ENCODE data around the gene LINS1. TPM values are rescaled to one million over a fixed set of nuclear protein-coding genes. Genes with fewer than 3 reads are reported as not detected.
A peak's percentile ranks its signal among the peaks of the same experiment; 100 is the strongest.
"Not testable (repeated sequence)": the region's sequence is repeated elsewhere in the genome, so short reads cannot be mapped to it uniquely, and the experiment has no call there.

LINS1 gene
- total RNA-seq, 5 donors from 2014 or later (not counting 1 experiment from before 2014, with no cell fraction given) = 42.9 to 88.1 (median 77.0) TPM

GRCh38 chr15:100591163-100591562, 10.8 kb downstream of the LINS1 start:
- WGBS (ENCODE audit: insufficient coverage) = no CpG with 5 or more reads among the region's 2 CpGs
- Mint-ChIP-seq H3K36me3 (peaks cover 21% of the 10 kb centered on the region), H3K4me1 (peaks cover 66 to 73% (median 68%) of the 10 kb centered on the region in 3 donors)
- H3K4me3 Mint-ChIP-seq; H3K9me3 ChIP-seq; H3K27ac Mint-ChIP-seq; ATAC-seq (replicated peaks in 1 of 4); H3K4me3 ChIP-seq (ENCODE audit: control insufficient read depth in 1 of 2, extremely low read depth in 1 of 2, low read length in 1 of 2); DNase-seq; POLR2A ChIA-PET; H3K27me3 Mint-ChIP-seq; H3K36me3 ChIP-seq (ENCODE audit: control insufficient read depth in 2 of 2, extremely low read depth in 1 of 2, insufficient read depth in 1 of 2, low read length in 1 of 2); H3K27ac ChIP-seq (ENCODE audit: low read length); CTCF ChIA-PET; H3K9me3 Mint-ChIP-seq; H3K27me3 ChIP-seq (replicated peaks in 1 of 2; ENCODE audit: control insufficient read depth in 2 of 2, extremely low read depth in 1 of 2, insufficient read depth in 2 of 2, low read length in 1 of 2): not testable (repeated sequence)
- H3K4me1 ChIP-seq (ENCODE audit: control insufficient read depth in 1 of 2, extremely low read depth in 1 of 2, insufficient read depth in 2 of 2, low read length in 2 of 2) = peaks cover 29 to 31% of the 10 kb centered on the region in 2 experiments

DNA sequence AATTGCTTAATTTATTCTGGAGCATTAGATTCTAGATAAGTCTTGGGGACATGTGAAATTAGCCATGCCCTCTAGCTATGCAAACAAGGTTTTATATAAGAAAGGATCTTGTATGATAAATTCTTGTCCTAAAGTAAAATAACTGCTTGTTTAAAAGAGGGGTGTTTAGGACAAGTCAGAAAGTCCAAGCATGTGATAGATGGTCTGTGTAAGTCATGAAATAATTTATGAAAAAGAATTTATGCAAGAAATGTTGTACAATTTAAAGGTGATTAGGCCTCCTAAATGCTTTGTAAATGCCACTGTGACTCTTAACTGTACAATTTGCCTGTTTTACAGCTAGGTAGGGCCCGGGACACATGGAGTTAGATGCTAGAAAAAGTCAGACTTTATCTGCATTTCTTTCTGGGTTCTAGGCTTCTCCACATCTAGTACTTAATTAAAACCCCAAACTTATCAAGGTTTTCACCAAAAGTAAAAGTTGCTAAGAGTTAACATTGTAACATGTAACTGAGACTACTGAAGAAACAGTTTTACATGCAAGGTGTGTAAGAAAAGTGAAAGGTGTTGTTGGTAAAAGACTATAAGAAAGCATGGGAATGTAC, 13.2 kb downstream of the LINS1 start:
- no peak overlapping the region for H3K27ac ChIP-seq (ENCODE audit: low read length)
- DNase-seq = no peak
- H3K4me1 Mint-ChIP-seq = peaks cover 64 to 69% (median 69%) of the 10 kb centered on the region in 3 donors
- peaks cover 5 to 14% of the 10 kb centered on the region in 2 experiments for H3K4me1 ChIP-seq (ENCODE audit: control insufficient read depth in 1 of 2, extremely low read depth in 1 of 2, insufficient read depth in 2 of 2, low read length in 2 of 2)
- H3K27ac Mint-ChIP-seq = no peak overlapping the region
- no peak overlapping the region for H3K4me3 ChIP-seq (ENCODE audit: control insufficient read depth in 1 of 2, extremely low read depth in 1 of 2, low read length in 1 of 2)
- peaks cover 2% of the 10 kb centered on the region for H3K9me3 ChIP-seq
- peaks cover 2 to 8% of the 10 kb centered on the region in 2 donors for H3K36me3 ChIP-seq (ENCODE audit: control insufficient read depth in 2 of 2, extremely low read depth in 1 of 2, insufficient read depth in 1 of 2, low read length in 1 of 2)
- POLR2A ChIA-PET = interaction anchor here in 1 of 2 donors (0.5 to 0.7 kb wide), 2 partner anchors 15 to 1715 kb away, joined by 3 read pairs; no protein-coding TSS in a partner anchor
- no peaks in the 10 kb centered on the region for H3K27me3 Mint-ChIP-seq
- CTCF ChIA-PET = interaction anchor here (1.1 to 1.5 kb wide), 2 partner anchors 16 to 17 kb away, joined by 5 read pairs; no protein-coding TSS in a partner anchor
- ATAC-seq (replicated peaks in 1 of 4) = no peak
- H3K36me3 Mint-ChIP-seq = peaks cover 40% of the 10 kb centered on the region
- H3K9me3 Mint-ChIP-seq = no peaks in the 10 kb centered on the region
- no peak overlapping the region for H3K4me3 Mint-ChIP-seq
- no CpG with 5 or more reads among the region's 1 CpG for WGBS (ENCODE audit: insufficient coverage)
- H3K27me3 ChIP-seq (replicated peaks in 1 of 2; ENCODE audit: control insufficient read depth in 2 of 2, extremely low read depth in 1 of 2, insufficient read depth in 2 of 2, low read length in 1 of 2) = no peaks in the 10 kb centered on the region

DNA sequence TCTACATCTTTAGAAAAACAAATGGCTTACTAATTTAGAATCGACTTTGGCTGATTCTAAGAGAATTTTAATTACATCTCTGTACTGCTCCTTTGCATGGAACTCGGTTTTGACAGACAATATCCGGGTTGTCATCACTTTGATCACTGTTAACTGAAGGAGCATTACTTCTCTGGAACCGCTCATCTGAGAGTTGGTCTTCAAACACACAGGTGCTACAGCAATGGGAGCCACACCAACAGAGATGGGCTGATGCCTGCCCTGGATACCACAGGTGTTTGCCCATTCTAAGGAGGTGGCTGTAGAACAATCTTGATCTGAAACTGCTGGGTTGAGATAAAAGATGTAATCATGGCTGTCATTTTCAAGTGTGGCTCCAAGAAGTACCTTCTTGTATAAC, 21.6 kb downstream of the LINS1 start:
- POLR2A ChIA-PET = no interaction called here

GRCh38 chr15:100573526-100573925, 28.5 kb downstream of the LINS1 start:
- WGBS (ENCODE audit: insufficient coverage) = 85% methylated on average over 4 of the region's 4 CpGs
- no peak overlapping the region for H3K4me3 Mint-ChIP-seq
- Histone ChIP-seq H3K4me3 (ENCODE audit: control insufficient read depth in 1 of 2, extremely low read depth in 1 of 2, low read length in 1 of 2) (no peak overlapping the region), H3K27ac (ENCODE audit: low read length) (no peak overlapping the region), H3K36me3 (ENCODE audit: control insufficient read depth in 2 of 2, extremely low read depth in 1 of 2, insufficient read depth in 1 of 2, low read length in 1 of 2) (peaks cover 9 to 43% of the 10 kb centered on the region in 2 donors), H3K4me1 (ENCODE audit: control insufficient read depth in 1 of 2, extremely low read depth in 1 of 2, insufficient read depth in 2 of 2, low read length in 2 of 2) (peaks cover 17 to 24% of the 10 kb centered on the region in 2 experiments), H3K9me3 (no peaks in the 10 kb centered on the region), H3K27me3 (replicated peaks in 1 of 2; ENCODE audit: control insufficient read depth in 2 of 2, extremely low read depth in 1 of 2, insufficient read depth in 2 of 2, low read length in 1 of 2) (no peaks in the 10 kb centered on the region)
- peaks cover 57% of the 10 kb centered on the region for H3K36me3 Mint-ChIP-seq
- no peaks in the 10 kb centered on the region for H3K27me3 Mint-ChIP-seq
- ATAC-seq (replicated peaks in 1 of 4) = no peak
- H3K4me1 Mint-ChIP-seq = peaks cover 64 to 71% (median 67%) of the 10 kb centered on the region in 3 donors
- peak overlapping the region; percentile 88 to 92 for H3K27ac Mint-ChIP-seq
- H3K9me3 Mint-ChIP-seq = no peaks in the 10 kb centered on the region
- DNase-seq = no peak
- ChIA-PET POLR2A (interaction anchor here in 1 of 2 donors (0.6 to 0.7 kb wide), 5 partner anchors 15 to 650 kb away, joined by 3 to 7 read pairs (median 4); partner anchors contain the start of gene ASB7), CTCF (interaction anchor here (0.6 to 4.9 kb wide), 13 partner anchors 8 to 252 kb away, joined by 3 to 51 read pairs (median 4); no protein-coding TSS in a partner anchor)

More for the DNA sequence above, 21.6 kb downstream of the LINS1 start:
- peak overlapping the region; percentile 91 for H3K27ac Mint-ChIP-seq
- H3K4me3 ChIP-seq (ENCODE audit: control insufficient read depth in 1 of 2, extremely low read depth in 1 of 2, low read length in 1 of 2) = no peak overlapping the region
- H3K36me3 Mint-ChIP-seq = peaks cover 55% of the 10 kb centered on the region
- H3K27me3 Mint-ChIP-seq = no peaks in the 10 kb centered on the region
- peaks cover 66 to 68% (median 67%) of the 10 kb centered on the region in 3 donors for H3K4me1 Mint-ChIP-seq
- peaks cover 2 to 8% of the 10 kb centered on the region in 2 donors for H3K36me3 ChIP-seq (ENCODE audit: control insufficient read depth in 2 of 2, extremely low read depth in 1 of 2, insufficient read depth in 1 of 2, low read length in 1 of 2)
- DNase-seq (peak in 2 of 35 experiments; percentile 10 to 34), ATAC-seq (replicated peaks in 1 of 4) (peak; percentile 50 to 89 (median 78))
- 62% methylated on average over 4 of the region's 4 CpGs for WGBS (ENCODE audit: insufficient coverage)
- H3K4me3 Mint-ChIP-seq = peak overlapping the region in 2 of 3 donors; percentile 7 to 8
- peaks cover 0 to 3% of the 10 kb centered on the region in 2 experiments for H3K4me1 ChIP-seq (ENCODE audit: control insufficient read depth in 1 of 2, extremely low read depth in 1 of 2, insufficient read depth in 2 of 2, low read length in 2 of 2)
- H3K27me3 ChIP-seq (replicated peaks in 1 of 2; ENCODE audit: control insufficient read depth in 2 of 2, extremely low read depth in 1 of 2, insufficient read depth in 2 of 2, low read length in 1 of 2) = no peaks in the 10 kb centered on the region
- peaks cover 0 to 5% (median 0%) of the 10 kb centered on the region in 3 donors for H3K9me3 Mint-ChIP-seq
- CTCF ChIA-PET = interaction anchor here (0.6 to 0.8 kb wide), 3 partner anchors 8 to 229 kb away, joined by 3 to 5 read pairs (median 4); no protein-coding TSS in a partner anchor
- H3K27ac ChIP-seq (ENCODE audit: low read length) = peak overlapping the region; percentile 16
- no peaks in the 10 kb centered on the region for H3K9me3 ChIP-seq

DNA sequence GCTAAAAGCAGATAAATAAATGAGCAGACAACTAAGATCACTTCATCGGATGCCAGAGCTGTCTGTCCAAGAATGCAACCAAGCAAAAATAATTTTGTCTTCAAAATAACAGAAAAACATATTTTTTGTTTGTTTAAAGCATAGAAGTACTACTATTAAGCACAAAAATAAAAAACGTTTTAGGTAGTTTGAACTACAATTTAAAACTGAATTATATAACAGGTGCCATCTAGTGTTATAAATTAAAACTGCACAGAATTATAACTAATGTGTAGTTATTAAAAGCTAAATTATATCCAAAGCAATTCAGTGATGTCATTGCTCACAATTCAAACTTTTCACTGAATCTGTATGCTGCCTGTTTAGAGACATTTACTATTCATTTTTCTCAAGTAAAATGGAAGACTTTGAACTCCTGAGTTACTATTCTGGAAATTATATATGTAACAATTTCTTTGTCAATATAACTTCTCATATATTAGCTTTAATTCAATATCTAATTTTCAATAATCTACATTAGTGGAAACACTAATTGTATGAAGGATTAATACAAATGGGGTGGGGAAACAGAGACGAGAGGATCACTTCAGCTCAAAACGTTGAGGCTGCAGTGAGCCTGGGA, 29.5 kb downstream of the LINS1 start:
- Mint-ChIP-seq H3K27ac (peak overlapping the region; percentile 94 to 96), H3K9me3 (no peaks in the 10 kb centered on the region), H3K27me3 (no peaks in the 10 kb centered on the region), H3K36me3 (peaks cover 54% of the 10 kb centered on the region), H3K4me3 (peak overlapping the region; percentile 58 to 73 (median 65)), H3K4me1 (peaks cover 63 to 69% (median 64%) of the 10 kb centered on the region in 3 donors)
- ChIA-PET POLR2A (interaction anchor here (0.7 to 1.0 kb wide), 2 partner anchors 13 to 32 kb away, joined by 3 to 4 read pairs; no protein-coding TSS in a partner anchor), CTCF (interaction anchor here (0.7 to 4.9 kb wide), 15 partner anchors 8 to 251 kb away, joined by 3 to 51 read pairs (median 5); partner anchors contain the start of genes ADAMTS17 (in 1 of the 2), ASB7 (in 1 of the 2) and LINS1 (in 1 of the 2))
- Histone ChIP-seq H3K27me3 (replicated peaks in 1 of 2; ENCODE audit: control insufficient read depth in 2 of 2, extremely low read depth in 1 of 2, insufficient read depth in 2 of 2, low read length in 1 of 2) (no peaks in the 10 kb centered on the region), H3K27ac (ENCODE audit: low read length) (peak overlapping the region; percentile 51), H3K36me3 (ENCODE audit: control insufficient read depth in 2 of 2, extremely low read depth in 1 of 2, insufficient read depth in 1 of 2, low read length in 1 of 2) (peaks cover 14 to 48% of the 10 kb centered on the region in 2 donors), H3K9me3 (no peaks in the 10 kb centered on the region), H3K4me1 (ENCODE audit: control insufficient read depth in 1 of 2, extremely low read depth in 1 of 2, insufficient read depth in 2 of 2, low read length in 2 of 2) (peaks cover 17 to 24% of the 10 kb centered on the region in 2 experiments), H3K4me3 (ENCODE audit: control insufficient read depth in 1 of 2, extremely low read depth in 1 of 2, low read length in 1 of 2) (no peak overlapping the region)
- peak in 2 of 4 experiments; percentile 28 to 49 for ATAC-seq (replicated peaks in 1 of 4)
- DNase-seq = peak in 1 of 35 experiments; percentile 52
- no CpG with 5 or more reads among the region's 4 CpGs for WGBS (ENCODE audit: insufficient coverage)
